ENCODE results near the gene KRT79.
"Not testable (repeated sequence)": the region's sequence is repeated elsewhere in the genome, so short reads cannot be mapped to it uniquely, and the experiment has no call there.

KRT79 gene

DNA sequence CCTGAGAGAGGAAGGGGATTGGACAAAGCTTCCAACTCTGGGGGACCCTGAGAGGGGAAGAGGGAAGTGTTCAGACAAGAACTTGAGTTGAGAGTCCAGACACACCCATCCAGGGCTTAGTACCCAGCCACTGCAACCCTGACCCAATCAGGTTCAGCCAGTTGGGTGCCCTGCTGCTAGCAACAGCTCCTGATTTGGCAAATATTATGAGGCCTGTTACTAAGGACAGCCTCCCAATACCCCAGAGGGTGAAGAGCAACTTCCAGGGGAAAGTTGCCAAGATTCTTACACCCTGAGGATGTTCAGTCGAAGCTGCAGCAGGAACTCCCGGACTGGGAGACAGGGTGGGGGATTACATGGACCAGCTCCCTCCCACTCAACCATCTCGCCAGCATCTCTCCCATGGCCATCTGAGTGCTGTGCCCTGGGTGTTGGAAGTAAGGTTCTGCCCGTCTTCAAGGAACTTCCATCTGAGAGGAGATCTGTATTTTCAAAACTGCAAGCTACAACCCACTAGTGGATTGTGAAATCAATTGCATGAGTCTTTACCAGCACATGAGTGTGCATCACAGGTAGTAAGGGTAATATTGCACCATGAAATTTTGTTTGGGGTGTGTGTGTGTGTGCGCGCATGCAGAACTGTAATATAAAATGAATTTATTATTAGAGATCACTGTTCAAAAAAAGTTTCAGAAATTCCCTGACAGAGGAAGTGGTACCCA lies 26.2 kb upstream of the KRT79 start:
- no peak for DNase-seq (ENCODE audit: low read depth in 2 of 2)

DNA sequence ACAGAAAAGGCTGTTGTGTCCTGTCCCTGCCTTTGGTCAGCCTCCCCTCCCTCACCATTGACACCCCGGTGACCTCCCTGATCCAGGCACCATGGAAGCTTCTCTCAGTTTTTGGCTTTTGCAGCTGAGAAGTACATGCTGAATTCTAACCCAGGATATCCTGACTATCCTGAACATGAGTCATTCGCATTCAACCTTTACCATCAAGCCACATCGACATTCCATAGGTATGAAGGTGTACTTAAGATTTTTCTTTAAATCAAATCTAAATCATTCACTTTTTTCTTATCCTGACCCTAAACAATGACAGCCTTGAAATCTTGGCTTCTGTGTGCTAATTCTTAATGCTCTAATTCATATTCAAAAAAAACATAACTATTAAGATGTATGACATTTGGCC lies 23.4 kb upstream of the KRT79 start:
- DNase-seq (ENCODE audit: low read depth in 2 of 2): no peak

DNA sequence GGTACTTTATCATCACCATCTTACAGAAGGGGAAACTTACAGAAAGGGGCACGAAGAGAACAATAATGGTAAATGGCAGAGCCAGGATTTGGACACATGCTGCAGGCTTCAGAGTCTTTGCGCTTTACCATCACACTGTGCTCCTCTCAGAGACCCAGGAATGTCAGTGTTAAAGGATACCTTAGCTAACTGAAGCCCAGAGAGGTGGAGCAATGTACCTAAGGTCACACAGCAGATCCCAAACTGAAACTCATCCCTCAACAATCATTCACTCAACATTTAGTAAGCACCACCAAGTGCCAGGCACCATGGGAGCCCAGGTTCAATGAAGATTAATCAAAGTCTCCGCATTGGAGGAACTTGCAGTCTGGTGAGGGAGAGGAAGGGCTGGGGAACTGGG lies 22.7 kb upstream of the KRT79 start:
- DNase-seq (ENCODE audit: low read depth in 2 of 2): no peak

DNA sequence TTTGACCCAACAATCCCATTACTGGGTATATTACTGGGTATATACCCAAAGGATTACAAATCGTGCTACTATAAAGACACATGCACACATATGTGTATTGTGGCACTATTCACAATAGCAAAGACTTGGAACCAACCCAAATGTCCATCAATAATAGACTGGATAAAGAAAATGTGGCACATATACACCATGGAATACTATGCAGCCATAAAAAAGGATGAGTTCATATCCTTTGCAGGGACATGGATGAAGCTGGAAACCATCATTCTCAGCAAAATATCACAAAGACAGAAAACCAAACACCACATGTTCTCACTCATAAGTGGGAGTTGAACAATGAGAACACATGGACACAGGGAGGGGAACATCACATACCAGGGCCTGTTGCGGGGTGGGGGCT lies 22.0 kb upstream of the KRT79 start:
- not testable (repeated sequence) for DNase-seq (ENCODE audit: low read depth in 2 of 2)

DNA sequence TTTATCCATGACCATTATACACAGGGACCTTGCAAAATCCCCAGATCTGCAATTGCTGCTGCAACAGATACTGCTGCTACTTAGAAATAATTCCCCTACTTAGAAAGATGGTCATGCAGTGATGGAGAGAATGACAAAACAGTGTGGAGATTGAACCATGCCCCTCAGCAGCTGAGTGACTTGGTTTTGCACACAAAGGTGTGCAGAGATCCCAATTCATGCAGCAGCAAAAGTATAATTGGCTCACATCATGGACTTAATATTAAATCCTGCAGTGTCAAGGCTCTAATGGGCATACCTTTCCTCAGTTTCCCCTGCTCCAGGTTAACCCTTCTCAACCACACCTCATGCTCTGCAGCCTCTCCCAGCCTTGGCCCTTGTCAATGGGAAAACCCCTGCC lies 17.7 kb upstream of the KRT79 start:
- no peak for DNase-seq (ENCODE audit: low read depth in 2 of 2)

DNA sequence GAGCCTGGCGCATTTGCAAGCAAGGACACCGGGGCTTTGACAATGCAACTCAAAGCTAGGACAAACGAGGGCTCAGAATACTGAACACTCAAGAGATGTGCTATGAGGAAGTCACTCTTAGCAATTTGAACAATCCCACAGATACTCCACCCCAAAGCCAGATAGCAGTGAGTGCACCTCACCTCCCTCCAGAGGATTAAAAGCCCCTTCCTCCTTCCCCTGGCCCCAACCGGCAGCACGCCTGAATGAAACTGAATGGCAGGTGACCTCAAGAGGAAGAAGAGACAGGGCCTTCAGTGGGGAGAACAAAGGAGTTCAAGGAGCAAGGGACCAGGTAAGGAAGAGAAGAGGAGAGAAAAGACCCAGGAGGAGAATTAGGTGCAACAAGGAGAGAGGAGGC lies 16.6 kb upstream of the KRT79 start:
- DNase-seq (ENCODE audit: low read depth in 2 of 2): no peak

DNA sequence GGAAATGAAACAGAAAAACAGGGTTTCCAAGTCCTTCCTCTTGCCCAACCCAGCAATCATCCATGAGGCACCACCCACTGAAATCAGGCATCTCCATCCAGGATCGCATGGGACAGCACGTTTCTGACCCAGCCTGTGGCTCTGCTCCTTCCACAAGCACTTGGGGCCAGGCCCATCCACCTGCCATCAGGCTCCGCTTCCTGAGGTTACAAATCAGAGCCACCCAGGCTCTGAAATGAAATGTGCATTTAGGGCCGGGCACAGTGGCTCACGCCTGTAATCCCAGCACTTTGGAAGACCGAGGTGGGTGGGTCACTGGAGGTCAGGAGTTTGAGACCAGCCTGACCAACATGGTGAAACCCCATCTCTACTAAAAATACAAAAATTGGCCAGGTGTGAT lies 15.4 kb upstream of the KRT79 start:
- DNase-seq (ENCODE audit: low read depth in 2 of 2): no peak

DNA sequence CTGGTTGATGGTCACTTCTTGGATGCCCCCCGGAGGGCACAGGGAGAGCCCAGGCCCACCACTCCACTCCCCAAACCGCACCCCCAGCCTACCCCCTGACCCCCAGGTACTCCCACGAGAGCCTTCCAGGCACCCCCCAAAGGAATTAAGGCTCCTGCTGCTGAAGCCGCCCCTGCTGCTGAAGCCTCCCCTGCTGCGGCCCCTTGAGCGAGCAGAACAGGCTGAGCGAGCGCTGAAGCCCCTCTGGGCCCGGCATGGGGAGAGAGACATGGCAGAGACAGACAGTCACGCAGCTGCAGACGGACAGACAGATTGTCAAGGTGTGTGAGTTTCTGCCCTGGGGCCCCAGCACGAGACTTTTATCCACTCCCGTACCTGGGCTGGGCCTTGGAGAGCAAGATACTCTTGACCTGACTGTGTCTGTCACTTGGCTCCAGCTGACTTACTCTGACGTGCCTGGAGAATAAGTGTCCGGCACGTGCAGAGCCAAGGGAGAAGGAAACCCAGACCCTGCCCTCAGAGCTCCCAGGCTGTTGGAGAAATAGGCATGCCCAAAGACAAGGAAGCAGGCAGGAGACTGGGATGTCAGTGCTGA lies 14.6 kb upstream of the KRT79 start, which contains the start of gene KRT78:
KRT78 (minus strand) TSS at position 334 of the 595 bp plus-strand sequence; CDS start at position 270, 64 bp downstream.
- no peak for DNase-seq (ENCODE audit: low read depth in 2 of 2)

DNA sequence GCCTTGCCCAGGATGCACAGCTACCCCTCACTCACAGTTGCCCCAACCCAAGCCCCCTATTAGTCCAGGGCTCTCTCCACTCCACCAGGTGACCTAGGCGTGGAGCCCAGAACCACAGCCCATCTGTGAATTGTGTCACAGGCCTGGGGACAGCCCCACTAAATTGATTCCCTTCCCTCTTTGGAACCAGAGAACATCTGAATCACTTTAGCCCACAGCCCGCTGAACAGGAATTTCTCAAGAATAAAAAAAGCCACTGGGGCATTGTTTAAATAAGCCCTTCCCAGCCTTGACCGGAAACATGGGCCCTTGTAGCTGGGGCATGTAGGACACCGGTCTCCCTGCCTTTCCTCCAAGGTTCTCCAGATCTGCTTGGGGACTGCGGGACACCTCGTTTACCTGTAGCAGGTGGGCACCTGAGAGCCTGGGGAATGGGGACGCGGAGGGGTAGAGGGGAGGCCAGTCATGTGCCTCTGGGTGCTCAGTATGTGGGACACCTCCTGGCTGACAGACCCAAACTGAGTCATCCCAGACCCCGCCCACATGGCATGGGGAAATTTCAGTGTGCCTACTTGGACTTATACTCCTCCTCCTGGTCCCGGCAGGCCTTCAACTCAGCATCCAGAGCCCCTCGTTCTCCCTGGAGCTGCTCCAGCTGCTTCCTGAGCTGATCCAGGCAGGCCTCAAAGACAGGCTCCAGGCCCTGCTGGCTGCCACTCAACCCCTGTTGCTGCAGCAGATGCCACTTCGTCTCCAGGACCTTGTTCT lies 13.4 kb upstream of the KRT79 start:
- no peak for DNase-seq (ENCODE audit: low read depth in 2 of 2)

DNA sequence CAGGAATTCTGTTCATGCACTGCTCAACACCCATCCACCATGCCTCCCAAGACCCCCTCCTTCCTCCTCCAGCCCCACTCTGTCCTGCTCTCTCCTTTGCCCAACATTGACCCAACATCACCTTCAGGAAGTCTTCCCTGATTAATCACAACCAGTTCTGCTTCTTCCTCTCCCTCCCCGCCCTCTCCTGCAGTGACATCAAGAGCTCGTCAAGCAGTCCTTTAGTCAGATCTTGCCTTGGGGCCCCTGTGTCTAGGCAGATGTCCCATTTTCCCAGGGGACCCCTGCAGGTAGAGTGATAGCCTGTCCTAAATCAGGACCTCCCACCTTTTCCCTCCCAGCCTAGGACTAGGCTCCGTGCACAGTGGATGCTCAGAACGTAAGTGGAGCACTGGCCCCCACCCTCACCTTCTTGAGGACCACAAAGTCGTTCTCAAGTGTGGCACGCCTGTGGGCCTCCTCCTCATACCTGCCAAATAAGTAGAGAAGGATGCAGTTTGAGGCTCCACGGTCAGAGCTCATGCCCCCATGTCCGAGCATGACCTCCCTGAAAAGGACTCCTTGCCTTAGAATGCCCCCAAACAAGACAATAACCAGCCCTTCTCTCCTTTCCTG lies 12.4 kb upstream of the KRT79 start:
- no peak for DNase-seq (ENCODE audit: low read depth in 2 of 2)

DNA sequence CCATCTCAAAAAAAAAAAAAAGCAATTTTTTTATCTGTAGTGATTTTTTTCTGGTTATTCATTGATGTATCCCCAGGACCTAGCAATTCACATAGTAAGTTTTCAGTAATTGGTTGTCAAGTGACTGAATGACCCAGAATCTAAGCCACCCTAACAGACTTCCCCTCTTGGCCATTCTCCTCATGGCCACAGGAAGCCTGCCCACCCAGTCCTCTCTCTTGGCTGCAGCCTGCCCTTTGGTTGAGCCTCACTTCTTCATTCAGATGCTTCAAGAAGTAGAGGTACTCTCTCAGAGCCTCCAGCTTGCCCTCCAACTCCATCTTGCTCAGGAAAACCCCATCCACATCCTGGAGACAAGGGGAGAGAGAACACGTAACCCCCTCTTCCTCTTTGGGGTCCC lies 11.8 kb upstream of the KRT79 start:
- no peak for DNase-seq (ENCODE audit: low read depth in 2 of 2)

DNA sequence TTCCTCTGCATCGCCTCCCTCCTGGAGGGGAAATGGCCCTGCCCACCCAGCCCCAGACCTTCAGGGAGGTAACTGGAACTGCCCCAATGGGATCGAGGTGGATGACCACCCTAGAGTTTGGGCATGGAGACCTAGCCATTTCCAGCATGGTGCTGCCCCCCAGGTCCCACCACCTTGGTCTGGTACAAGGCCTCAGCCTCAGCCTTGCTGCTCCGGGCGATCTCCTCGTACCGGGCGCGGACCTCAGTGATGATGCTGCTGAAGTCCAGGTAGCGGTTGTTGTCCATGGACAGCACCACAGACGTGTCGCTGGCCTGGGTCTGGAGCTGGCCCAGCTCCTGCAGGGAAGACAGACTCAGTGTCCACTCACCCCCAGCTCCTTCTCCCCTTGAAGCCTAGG lies 10.3 kb upstream of the KRT79 start:
- no peak for DNase-seq (ENCODE audit: low read depth in 2 of 2)

DNA sequence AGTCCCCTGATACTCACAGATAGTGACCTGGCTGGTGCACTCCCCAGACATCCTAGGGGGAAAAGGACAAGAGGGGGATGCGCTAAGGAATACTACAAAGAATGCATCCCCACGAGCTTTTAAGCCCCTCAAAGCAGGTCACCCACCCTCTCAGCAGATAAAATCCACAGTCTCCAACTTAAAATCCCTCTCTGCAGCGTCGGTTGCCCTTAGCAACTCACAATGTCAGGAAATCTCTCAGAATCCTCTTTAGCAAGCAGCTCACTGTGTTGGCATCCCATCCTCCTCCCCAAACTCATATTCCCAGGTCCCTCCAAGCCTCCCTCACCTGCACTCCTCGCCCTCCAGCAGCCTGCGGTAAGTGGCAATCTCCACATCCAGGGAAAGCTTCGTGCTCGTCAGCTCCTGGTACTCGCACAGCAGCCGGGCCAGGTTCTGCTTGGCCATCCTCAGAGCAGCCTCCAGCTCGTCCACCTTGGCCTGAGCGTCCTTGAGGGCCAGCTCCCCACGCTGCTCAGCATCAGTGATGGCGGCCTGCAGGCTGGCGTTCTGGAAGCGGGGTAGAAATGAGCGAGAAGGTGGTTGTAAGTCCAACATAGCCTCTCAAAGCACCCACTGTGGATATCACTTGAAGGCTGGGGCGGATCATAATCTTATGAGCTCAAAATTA lies 5.5 kb upstream of the KRT79 start:
- DNase-seq (ENCODE audit: low read depth in 2 of 2): no peak

DNA sequence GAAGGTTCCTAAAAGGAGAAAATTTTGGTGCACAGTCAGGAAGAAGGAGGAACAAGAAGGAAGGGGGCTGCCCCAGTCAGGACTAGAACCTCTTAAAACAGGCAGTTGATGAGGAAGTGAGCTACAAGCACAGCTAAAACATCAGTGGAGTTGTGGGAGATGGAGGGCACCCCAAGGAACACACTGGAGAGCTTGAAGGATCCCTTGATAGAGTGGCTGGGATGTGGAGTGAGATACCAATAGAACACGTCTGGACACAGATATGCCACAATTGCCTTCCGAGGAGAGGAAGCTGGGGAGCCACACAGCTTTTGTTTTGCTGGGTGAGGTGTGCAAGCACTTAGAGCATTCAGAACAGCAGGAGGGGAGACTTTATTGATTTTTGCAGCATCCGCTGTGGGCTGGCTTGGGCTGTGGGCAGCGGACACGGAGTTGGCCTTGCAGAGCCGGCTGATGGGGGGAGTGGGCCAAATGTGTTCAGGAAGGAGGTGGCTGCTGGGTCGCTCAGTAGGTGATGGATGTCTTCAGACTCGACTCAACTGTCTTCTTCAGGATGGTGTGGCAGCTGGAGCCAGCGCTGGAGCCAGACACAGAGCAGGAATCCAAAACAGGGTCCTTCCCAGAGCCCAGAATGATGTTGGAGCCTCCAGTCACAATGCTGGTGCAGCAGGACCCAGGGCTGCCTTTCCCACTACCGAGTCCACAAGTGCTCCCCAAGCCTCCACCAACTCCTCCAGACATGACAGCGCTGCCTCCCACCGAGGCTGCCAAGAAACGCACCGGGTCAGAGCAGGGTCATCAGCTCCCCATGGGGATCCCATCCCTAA lies 4.7 kb upstream of the KRT79 start:
- no peak for DNase-seq (ENCODE audit: low read depth in 2 of 2)

DNA sequence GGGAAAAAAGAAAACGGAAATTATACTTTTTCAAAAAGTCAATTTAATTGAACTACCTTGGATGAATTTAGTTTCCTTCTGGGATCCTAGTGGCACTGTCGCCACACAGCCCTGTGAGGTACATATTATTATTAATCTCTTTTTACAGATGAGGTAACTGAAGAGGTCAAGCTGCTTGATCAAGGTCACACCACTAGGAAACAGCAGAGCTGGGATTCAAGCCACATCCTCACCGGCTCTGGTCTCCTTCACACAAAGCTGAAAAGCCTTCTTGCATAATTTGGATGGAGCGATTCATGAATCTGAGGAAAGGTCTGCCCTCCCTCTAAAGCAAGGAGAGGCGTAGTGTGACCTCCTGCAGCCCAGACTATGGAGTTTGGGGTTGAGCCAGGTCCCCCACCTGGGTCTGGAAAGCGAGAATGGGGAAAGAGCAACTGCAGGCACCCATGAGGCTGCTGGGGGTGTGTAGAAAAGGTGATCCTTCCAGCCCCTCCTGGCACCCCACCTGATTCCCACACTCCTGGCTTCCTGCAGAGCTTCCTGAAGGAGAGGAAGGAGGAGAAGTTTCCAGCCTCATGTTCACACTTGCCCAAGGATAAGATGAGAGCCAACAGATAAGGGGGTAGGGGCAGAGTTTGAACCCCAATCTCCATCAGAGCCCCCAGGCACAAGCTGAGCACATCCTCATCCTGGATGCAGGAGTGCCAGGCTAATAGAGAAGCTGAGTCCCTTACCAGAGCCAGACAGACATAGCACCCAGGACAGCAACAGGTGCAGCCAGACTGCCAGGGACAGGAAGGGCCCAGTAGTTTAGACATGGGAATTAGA lies 3.9 kb upstream of the KRT79 start:
- no peak for DNase-seq (ENCODE audit: low read depth in 2 of 2)

DNA sequence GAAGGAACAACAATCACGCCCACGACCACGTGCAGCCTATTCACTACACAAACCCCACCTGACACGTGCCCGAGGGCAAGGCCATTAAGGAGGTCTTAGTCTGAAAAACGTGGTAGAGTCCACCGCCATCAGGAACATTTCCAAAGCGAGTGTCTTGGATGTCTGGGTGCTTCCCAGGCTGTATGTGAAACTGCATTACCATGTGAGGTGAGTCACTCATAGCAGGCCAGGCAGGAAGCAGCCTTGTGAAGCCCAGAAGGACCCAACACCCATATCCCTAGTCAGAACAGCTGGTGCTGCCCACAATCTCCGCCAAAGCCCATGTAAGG lies 3.3 kb upstream of the KRT79 start:
- DNase-seq (ENCODE audit: low read depth in 2 of 2): no peak

DNA sequence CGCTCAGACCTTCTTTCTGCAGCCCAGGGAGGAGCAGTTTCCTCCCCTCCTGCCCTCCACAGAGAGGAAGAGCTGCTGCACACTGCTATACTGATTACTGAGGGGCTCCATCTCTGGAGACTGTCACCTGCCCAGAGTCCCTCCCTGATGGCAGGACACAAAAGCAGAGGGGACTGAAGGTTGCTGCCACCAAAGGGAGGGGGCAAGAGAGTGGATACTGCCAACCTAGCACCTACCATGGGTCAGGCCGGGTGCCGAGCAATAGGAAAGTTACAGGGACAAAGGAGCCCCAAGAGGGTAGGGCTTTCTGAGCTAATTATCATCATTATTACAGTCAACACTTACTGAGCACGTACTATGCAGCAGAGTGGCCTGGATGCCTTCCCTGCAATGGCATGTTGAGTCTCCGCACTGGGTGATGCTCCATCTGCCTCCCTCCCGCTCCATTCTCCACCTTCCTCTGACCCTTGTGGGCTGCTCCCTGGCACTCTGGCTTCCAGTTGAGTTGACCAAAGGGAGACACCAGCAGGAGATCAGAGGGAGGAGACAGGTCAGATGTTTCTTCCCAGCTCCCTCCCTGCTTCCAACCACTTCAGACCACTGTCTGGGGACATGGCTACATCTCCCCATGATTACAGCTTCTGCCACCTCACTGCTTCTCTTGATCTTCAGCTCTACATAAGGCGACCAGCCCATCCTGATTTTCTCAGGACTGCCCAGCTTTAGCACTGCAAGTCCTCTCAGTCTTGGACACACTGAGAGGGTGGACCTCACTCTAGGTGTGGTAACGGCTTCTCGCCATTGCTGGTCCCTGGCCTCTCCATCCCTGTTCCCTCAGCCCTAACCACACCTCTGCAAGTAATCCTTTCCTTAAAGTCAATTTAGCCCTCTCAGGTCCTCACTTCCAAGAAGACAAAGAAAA lies 2.6 kb upstream of the KRT79 start:
- no peak for DNase-seq (ENCODE audit: low read depth in 2 of 2)

DNA sequence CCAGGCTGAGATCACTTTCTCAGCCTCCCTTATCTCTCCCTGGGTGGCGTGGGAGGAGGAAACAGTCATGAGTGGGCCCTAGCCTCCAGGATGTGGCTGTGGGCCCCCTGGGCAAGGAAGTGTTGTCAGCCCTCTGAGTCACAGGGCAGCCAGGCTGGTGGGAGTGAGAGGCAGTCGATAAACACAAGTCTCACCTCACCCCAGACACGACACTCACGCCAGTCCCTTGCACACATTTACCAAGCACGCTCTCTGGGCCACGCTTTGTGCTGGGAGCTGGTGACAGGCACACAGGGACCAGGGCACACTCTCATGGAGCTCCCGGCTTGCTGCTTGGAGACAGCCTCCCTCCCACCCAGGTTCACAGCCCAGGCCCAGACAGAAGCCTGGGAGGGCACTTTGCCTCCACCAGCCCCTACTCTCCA lies 1.9 kb upstream of the KRT79 start:
- peak; percentile 77 to 80 for DNase-seq (ENCODE audit: low read depth in 2 of 2)
